ENCODE results near the gene PKN3.

The PKN3 gene

DNA sequence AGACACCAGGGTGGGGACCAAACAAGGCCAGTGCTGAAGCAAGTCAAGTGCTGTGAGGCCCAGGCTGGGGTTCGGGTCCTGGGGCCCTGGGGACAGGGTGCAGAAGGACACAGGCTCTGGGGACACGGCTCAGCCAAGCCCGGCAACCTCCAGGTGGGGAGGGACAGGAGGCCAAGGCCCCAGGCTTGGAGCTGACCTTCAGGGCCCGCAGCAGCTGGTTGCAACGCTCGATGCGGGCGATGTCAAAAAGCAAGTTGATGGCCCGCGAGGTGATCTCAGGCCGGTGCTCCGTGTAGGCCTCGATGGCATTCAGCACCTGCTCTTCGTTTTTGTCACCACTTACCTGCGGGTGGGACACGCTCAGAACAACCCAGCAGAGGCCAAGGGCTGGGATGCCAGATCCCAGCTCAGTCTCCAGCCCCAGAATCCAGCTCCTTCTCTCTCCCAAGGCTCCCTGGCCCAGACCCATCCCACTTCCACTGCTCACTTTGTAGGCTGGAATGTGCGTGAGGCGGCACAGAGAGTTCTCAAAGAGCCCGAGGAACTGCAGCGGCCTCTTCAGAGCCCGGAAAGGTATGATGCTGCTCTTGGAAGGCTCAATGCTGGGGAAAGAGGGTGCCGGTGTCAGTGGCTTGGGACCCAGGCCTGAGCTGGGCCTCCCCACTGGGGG lies 48.8 kb downstream of the PKN3 start:
- DNase-seq: no peak

GRCh38 chr9:128753627-128754026 lies 51.3 kb downstream of the PKN3 start:
- no peak for DNase-seq

- DNase-seq: no peak
Measured at GRCh38 chr9:128757602-128758001, 55.3 kb downstream of the PKN3 start.

GRCh38 chr9:128762671-128763449 lies 60.6 kb downstream of the PKN3 start:
- no peak for DNase-seq

DNA sequence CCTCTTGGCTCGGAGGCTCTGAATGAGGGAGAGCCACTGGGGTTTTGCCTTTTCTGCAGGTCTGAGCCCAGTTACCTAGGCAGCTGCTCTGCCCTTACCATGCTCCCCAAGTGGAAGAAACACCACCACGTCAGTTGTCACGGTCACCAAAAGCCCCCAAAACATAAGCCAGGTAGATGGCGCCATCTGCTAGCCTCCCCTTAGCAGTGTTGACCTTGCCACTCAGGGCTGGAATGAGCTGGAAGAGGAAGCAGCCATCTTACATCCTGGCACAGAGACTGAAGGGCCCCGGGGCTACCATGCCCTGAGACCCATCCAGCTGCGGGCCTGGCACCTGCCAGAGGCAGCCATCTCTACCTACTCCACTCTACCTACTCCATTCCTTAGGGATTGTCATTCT lies 62.1 kb downstream of the PKN3 start:
- DNase-seq: no peak

DNA sequence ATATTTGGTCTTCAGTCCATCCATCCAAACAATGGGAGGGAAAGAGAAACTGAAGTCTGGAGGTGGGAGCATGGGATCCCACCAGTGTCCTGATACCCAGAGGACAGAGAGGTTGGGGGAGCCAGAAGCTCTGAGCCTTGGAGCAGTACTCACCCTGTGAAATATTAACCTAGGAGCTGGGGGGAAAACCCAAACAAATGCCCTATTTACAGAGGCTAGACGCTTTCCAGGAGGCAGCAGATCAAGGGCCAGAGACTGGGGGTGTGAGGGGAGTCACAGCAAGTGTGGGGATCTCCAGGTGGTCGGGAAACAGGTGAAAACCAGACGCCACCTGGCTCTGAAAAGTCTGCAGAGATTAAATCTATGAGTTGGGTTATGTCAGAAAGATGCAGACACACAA lies 63.2 kb downstream of the PKN3 start:
- no peak for DNase-seq

DNA sequence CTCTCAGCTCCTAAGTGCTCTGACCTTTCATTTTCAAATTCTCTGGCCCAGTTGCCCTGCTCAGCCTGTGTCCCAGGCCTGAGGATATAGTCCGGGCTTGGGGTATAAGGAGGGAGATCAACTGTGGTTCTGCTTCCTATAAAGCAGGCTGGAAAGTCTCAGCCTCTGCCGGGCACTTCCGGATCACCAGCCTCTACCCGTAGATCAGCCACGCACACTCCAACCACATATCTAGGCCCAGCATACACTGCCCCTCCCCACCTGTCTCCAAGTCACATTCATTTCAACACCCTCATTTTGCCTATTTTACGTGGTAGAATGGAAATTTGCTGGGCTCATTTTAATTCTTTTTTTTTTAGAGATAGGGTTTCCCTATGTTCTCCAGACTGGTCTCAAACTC lies 66.3 kb downstream of the PKN3 start:
- DNase-seq: no peak

Data from activated CD8-positive, alpha-beta memory T cell treated with anti-CD3 and anti-CD28 coated beads, Interleukin-2, amount 50 U/mL, for 48 hours (primary cell).